GM03348 (cell line): ENCODE data around the gene BIRC2.
A peak's percentile ranks its signal among the peaks of the same experiment; 100 is the strongest.

Experiments
- DNase-seq: peaks from one replicate; pipeline ENCODE4 v3.0.0; 2012; ENCODE audit warnings: low spot score

The BIRC2 gene

DNA sequence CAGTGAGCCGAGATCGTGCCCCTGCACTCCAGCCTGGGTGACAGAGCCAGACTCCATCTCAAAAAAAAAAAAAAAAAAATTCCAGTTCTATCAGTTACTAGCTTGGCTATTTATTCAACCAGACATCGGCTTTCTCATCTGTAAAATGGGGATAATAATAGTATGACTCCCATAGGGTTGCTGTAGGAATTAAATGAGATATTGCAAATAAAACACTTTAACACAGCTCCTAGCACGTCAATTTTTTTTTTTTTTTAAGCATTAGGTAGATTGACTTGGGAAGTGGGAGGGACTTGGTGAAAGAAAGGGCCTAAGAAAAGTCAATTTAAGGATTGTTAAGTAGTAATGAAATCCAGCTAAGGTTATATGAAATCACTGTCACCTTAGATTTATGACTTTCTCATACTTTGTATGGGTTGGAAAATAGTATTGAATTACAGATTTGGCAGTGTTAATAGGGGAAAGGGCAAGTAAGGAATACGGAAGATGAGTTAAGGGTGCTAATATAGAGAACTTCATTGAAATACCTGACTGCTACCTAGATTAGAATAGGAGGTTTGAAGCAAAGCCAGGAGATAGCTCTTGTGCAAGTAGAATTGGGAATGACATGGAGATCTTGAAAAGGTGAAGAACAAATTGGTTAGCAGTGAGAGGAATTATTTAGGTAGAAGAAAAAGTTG, 28.8 kb downstream of the BIRC2 start:
- no peak for DNase-seq

DNA sequence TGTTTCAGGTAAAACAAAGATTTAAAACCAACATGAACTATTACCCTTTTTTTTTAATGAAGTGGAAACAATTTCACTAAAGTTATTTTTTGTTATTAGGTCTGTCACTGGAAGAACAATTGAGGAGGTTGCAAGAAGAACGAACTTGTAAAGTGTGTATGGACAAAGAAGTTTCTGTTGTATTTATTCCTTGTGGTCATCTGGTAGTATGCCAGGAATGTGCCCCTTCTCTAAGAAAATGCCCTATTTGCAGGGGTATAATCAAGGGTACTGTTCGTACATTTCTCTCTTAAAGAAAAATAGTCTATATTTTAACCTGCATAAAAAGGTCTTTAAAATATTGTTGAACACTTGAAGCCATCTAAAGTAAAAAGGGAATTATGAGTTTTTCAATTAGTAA, 30.9 kb downstream of the BIRC2 start:
- DNase-seq = no peak

DNA sequence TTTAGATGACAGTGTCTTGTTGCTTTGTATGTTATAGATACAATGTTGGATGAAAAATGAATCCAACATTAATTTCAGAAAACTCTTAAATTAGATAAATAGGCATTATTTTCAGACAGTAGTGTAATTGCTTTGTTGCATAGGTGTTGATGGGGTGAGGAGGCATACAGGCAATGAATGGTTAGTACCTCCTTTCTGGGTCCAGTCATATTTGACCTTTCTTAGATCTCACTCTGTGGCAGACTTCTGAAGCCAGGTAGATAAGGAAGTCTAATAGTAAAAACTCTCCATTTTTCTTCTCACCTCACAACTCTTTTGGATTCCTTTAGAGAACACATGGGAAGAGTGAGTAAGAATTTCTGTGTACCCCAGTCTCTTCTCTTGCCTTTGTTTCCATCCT, 31.8 kb downstream of the BIRC2 start:
- DNase-seq = no peak

DNA sequence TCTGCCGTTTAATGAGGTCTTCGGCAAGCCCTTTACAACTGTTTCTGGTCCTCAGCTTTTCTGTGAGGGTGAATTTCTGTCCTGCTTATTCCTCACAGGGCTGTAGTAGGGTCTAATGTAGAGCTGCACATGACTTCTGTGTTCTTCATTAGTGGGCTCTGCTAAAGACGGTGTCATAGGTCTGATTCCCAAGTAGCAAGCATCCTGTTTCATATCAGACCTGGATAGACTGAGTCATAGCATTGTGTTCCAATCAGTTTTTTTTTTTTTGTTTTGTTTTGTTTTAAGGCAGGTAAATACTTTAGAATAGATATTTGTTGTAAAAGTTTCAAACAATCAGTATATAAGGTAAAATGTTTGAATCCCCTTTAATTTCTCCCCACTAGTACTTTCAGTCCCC, 35.4 kb downstream of the BIRC2 start:
- no peak for DNase-seq

DNA sequence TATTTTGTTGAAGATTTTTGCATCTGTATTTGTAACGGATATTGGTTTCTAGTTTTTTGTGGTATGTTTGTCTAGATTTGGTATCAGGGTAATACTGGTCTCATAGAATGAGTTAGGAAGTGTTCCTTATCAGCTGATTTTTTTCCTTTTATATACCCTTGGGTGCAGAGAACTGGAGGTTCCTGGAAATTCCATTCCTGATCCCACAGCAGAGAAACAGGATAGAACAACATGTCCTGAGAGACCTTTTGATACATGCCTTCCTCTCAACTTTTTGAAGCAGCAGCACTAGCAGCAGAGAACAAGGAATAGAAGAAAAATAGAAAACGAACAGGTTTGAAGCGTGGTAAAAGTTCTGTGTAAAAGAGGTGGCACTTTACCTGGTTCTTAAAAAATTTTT, 36.8 kb downstream of the BIRC2 start:
- DNase-seq = no peak

DNA sequence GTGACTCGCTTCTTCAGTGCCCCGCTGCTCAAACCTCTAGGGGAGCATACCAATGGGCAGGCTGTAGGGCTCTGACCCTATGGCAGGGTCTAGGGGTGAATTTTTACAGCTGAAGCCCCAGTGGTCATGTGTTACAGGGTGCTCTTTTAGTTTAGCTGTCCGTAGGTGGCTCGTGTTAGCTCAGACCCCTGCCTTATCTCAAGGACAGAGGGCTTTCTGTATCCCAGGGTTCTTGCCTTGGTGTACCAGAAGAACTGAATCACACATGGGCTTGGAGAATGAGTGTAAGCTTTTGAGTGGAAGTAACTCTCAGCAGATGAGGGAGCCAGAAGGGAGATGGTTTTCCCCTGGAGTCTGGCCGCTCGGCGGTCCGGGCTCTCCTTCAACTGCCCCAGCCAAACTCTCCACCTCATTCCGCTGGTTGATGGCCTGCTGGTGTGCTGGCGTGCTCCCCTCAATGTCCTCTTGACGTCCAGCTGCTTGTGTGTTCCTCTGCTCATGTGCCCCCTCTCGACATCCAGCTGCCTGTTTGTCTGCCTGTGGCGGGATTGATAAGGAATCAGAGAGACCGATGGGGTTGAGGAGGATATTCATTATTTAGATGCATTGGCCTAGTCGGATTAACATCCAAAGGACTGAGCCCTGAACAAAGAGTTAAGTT, 37.5 kb downstream of the BIRC2 start:
- no peak for DNase-seq

DNA sequence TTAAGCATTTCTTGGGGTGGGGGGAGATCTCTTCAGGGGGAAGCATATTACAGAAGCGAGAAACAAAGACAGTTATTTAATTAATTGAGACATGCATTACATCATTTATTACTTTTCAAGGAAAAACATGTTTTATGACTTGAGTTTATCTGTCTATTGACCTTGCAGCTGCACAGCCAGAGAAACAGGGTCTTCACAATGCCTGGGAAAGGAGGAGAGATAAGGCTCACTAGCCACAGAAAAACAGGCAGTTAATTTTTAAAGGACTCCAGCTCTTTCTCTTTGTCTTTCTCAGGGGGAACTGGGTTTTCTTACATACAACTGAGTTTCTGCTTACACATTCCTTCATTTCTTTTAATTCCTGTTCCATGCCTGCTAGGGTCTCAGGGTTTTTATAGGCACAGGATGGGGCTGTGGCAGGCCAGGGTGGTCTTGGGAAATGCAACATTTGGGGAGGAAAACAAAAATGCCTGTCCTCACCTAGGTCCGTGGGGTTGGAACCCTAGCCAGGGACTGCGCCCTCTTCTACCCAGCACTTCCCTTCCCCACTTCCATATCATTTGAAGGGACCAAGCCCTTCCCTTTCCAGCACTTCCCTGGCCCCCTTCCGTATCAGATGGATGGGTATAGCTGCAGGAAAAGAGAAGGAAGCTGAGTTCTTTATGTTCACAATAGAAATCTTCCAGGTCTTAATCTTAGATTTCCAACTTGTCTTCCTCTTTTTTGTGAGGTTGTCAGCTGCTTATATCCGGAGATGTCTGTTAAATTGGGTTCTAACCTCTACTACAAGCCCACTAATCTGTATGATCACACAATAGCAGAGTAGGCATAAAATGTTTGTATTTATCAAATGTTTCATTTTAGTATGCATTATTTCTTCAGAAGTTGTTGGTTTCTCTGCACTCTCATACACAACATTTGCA, 38.3 kb downstream of the BIRC2 start:
- no peak for DNase-seq

DNA sequence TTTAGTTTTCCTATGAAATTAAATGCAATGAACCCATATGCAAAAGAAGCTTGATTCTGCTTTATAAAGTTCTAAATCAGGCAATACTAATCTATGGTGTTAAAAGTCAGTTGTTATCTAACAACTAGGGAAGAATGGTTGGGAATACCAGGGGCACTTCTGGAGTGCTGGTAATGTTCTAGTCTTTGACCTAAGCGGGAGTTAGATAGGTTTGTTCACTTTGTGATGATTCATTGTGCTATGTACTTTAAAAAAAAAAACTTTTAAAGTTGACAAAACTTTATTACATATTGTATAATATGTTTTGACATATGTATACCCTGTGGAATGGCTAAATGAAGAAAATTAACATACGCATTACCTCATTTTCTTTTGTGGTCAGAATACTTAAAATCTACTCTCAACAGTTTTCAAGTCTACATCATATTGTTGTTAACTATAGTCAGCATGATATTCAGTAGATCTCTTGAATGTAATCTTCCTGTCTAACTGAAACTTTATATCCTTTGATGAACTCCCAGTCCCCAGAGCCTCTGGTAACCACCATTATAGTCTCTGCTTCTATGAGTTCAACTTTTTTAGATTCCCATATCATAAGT, 39.2 kb downstream of the BIRC2 start:
- DNase-seq = no peak

DNA sequence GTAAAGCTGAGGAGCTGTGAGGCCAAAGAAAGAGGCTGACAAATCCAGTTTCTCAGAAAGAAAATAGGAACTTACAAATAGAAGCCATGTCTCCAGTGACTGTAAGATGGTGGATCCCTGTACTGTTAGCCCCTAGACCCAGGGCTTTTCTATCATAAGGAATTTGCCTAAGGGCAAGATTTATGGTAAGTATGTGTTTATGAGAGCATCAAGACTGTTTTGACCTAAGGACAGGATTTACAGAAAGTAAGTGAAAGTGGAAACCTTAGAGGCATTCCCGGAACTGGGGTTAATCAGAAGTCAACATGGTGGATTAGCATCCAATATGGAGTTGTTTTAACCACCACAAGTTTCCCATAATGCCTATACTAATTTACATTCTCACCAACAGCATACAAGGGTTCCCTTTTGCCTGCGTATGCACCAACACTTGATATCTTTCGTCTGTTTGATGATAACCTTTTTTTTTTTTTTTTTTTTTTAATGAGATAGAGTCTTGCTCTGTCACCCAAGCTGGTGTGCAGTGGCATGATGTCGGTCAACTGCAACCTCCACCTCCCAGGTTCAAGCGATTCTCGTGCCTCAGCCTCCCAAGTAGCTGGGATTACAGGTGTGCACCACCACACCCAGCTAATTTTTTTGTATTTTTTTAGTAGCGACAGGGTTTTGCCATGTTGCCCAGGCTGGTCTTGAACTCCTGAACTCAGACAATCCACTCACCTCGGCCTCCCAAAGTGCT, 40.2 kb downstream of the BIRC2 start:
- DNase-seq = no peak

DNA sequence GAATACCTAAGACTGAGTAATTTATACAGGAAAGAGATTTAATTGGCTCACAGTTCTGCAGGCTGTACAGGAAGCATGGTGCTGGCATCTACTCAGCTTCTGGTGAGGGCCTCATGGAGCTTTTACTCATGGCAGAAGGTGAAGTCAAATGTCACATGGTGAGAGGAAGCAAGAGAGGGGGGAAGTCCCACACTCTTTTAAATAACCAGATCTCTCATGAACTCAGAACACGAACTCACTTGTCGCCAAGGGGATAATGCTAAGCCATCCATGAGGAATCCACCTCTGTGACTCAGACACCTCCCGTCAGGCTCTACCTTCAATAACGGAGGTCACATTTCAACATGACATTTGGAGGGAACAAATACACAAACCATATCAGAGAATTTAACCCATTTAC, 42.2 kb downstream of the BIRC2 start:
- DNase-seq = no peak

DNA sequence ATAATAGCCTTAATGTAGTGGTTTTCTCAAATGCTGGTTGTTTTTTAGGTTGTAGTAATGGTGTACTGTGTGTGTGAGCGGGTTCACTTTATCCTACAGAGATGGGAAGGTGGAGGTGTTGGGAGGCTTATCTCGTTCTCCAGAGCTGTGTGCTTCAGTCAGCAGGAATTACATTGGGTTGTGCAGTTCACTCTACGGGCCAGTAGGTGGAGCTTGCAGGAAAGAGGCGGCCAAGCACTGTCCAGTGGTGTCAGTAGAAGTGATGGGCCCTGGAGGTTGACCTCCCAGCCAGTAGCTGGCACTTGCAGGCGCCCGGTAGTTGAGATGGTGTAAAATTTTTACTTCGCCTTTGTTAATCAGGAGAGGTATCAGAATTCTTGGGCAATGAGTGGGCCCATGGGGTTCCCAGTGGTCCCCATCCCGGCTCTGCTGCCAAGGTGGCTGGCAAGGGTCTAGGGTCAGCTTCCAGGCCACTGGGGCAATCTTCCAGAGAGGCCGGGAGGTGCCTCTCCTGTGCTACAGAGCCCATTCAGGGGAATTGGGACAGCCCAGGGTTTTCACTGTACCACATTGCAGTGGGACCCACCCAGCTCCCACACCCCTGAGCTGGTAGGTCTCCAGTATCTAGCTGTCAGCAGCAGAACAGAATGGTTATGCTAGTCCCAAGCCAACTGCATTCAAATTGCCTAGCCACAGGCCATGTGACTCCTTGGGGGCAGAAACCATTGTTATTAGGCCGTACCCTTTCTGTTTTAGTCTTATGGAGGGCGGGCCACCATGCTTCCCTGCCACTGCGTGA, 43.9 kb downstream of the BIRC2 start:
- peak; percentile 77 for DNase-seq

DNA sequence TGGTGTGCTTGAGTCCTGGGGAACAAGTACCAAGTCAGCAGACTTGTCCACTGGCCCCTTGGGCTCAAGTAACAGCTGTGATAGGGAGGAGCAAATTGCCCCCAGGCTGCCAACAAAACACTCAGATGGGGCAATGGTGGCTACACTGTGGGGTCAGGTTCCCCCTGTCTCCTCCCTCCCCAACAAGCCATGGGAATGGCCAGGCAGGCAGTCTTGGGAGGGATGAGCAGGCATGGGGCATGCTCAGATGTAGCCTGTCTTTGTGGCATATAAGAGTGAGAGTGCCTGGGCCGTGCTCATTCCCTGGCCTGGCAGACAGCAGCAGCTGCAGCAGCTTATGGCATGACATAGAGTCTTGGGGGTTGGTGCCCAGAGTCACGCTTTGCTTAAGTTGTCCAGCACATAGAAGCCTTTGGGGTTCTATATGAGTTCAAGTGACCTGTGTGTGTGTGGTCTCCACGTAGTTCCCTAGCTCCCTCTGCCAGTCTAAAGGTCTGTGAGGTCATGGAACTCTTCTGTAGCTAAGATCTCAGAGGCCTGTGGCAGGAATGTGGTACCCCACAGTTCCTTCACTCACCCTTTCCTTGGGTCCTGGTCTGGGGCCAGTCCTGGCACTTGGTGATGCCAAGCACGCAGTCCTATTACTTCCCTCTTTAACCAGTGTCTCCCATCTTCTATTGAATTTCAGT, 44.7 kb downstream of the BIRC2 start:
- DNase-seq = no peak

DNA sequence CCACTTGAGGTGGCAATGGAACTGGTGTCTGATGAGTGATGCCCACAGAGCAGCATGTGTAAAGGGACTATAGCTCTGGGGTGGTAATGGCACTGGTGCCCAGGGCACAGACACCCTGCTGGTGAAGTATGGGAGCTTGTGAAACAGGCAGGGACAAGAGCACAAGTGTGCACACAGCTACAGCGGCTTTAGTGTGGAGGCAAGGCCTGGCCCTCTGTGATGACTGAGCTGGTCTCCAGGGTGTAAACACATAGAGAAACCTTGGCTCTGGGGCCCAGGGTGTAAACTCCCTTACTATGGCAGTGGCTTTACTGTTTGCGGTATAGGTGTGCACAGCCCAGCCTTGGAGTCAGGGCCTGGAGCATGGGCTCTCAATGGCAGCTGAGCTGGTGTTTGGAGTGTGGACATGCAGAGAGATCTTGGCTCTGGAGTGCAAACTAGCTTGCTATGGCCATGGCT, 46.3 kb downstream of the BIRC2 start:
- DNase-seq = no peak

DNA sequence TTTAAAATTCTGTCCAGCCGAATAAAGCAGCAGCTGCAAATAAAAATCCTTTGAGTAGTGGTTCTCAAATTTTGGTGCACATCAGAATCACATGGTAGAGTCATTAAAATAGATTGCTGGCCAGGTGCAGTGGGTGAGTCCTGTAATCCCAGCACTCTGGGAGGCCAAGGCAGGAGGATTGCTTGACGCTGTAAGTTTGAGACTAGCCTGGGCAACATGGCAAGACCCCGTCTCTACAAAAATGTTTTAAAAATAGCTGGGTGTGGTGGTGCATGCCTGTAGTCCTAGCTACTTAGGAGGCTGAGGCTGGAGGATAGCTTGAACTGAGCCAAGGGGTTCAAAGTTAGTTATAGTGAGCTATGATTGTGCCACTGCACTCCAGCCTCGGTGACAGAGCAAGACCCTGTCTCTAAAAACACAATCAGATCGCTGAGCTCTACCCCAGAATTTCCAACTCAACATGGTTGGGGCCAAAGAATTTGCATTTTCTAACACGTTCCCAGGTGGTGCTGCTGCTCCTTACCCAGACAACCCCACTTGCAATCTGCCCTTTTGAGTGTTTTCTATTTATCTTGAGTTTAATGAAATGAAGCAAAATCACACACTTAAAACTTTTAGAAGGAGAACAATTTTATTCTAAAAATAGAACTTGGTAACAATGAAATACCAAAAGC, 48.8 kb downstream of the BIRC2 start:
- no peak for DNase-seq

DNA sequence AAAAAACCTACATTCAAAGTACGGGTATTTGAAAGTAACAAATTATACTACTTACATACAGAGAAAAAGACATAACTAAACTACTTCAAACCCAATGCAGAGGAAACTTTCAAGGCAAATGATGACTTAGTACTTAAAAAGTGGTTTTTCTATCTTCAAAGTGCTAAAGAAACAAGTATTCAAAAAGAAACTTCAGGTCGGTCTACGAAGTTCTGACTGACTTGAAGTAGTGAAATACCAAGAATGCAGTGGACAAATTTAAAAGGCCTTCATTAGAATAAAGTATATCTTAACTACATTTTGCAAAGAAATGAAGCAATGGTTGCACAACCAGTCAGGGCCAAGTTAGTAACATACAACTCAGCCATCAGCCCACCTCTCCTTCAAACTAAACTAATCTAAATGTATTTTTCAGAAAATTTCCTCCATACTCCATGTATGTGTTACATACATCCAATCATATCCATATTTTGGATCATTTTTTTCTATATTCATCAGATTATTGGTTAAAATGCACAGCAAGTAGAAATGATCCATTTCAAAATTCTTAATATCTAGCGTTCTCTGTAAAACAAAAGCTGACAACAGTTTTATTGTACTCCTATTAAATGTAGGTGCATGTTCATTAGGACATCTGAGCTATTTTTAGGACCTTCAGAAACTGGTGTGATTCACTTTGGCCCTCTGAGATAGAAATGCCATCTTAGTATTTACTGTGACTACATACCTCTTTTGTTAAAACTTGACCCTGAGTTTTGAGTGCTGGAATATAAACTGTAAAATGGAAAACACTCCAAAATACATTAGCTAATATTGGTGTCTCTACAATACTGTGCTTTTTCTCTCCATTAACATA, 49.9 kb downstream of the BIRC2 start:
- DNase-seq = no peak

DNA sequence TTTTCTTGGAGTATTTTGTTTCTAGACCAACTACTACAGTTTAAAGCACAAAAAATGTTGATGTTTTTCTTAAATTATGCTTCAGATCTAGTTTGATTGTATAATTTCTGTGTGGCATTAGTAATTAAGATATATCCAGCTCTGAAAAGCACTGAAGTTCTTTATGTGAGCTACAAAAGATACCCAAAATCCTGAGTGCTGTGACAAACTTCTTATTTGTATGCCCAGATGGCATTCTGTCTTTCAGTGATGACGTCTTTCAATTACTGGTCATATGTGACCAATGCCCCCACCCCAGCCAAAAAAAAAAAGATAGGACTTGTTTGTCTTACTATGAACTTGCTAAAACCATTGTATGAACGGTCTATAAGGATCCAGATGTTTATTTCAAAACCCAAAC, 51.3 kb downstream of the BIRC2 start:
- no peak for DNase-seq

DNA sequence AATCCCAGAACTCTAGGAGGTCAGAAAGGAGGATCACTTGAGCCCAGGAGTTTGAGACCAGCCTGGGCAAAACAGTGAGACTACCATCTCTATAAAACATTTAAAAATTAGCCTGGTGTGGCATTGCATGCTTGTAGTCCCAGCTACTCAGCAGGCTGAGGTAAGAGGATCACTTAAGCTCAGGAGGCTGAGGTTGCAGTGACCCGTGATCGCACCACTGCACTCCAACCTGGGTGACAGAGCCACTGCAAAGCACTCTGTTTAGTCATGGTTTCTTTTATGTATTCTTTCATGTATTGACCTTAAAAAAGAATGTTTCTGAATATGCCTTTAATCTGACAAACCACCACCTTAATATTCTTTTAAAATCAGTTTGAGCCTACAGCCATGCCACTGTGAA, 52.2 kb downstream of the BIRC2 start:
- no peak for DNase-seq

DNA sequence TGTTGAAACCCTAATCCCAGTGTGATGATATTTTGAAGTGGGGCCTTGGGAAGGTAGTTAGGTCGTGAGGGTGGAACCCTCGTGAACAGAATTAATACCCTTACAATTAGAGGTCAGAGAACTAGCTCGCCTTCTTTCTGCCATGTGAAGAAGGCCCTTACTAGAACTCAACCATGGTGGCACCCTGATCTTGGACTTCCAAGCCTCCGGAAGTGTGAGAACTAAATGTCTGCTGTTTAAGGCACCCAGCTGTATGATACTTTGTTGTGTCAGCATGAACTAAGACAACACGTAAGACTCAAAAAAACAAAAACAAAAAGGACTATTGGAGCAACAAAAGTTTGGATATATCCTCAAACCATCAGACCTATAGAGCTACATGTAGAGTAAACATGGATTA, 53.6 kb downstream of the BIRC2 start:
- DNase-seq = no peak

DNA sequence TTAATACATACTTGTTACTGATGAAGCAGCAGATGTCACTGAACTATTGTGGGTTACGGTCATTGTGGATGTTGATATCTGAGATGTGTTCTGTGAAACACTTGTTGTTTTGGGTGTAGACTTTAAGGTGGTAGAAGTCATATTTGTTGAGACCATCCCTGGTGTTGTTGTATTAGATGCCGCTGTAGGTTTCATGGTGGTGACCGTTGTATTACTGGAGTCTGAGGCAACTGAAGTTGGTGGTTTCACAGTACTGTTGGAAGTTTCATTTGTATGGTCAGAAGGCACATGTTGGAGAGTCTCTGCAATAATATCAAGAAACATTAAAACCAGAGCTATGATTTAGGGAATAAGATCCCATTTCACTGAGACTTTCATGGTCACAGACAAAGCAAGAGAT, 54.9 kb downstream of the BIRC2 start:
- DNase-seq = no peak
